HFFc6 (cell line): ENCODE measurements around the gene TP53AIP1. TPM values are rescaled to one million over a fixed set of nuclear protein-coding genes. Genes with fewer than 3 reads are reported as not detected.
A peak's percentile ranks its signal among the peaks of the same experiment; 100 is the strongest.

ENCODE experiments used
- DNase-seq: peaks from one replicate; pipeline ENCODE4 v3.0.0-alpha.2; 2018
- H3K27ac Mint-ChIP-seq: 2 replicates; pipeline ENCODE4 v1.8.0; 2020; ENCODE audit warnings: mild to moderate bottlenecking, mixed read lengths
- H3K27me3 Mint-ChIP-seq: 2 replicates; pipeline ENCODE4 v1.8.0; 2021; ENCODE audit warnings: mild to moderate bottlenecking, moderate library complexity, mixed read lengths; ENCODE audit not compliant: insufficient read depth
- H3K36me3 Mint-ChIP-seq: 2 replicates; pipeline ENCODE4 v1.8.0; 2021; ENCODE audit warnings: low read depth, mixed read lengths
- H3K4me1 Mint-ChIP-seq: 2 replicates; pipeline ENCODE4 v1.8.0; 2020; ENCODE audit warnings: low read depth, mixed read lengths
- H3K4me3 Mint-ChIP-seq: 2 replicates; pipeline ENCODE4 v1.8.0; 2020; ENCODE audit warnings: mild to moderate bottlenecking, moderate library complexity, mixed read lengths
- H3K9me3 Mint-ChIP-seq: 2 replicates; pipeline ENCODE4 v1.8.0; 2020; ENCODE audit warnings: mild to moderate bottlenecking, mixed read lengths
- total RNA-seq, 6 experiments: library from RNA; stranded (reverse); fragmentation: NEBNext Ultra II Directional; extraction: Animal tissue kit (Norgen Biotek cat#: 25700); gene quantifications; 2 replicates in 1 of 6; 3 replicates in 5 of 6; pipeline ENCODE4 v1.2.3, GENCODE V29; 2021
- TF ChIP-seq, protein P1 (sequence below): fragments of 200-600 bp; sonication (generic); IDR thresholded peaks from 2 replicates; pipeline ENCODE4 v1.5.0; 2021; ENCODE audit warnings: antibody characterized with exemption, mild to moderate bottlenecking

TP53AIP1 gene
- total RNA-seq, 6 experiments from 2014 or later: not detected

DNA sequence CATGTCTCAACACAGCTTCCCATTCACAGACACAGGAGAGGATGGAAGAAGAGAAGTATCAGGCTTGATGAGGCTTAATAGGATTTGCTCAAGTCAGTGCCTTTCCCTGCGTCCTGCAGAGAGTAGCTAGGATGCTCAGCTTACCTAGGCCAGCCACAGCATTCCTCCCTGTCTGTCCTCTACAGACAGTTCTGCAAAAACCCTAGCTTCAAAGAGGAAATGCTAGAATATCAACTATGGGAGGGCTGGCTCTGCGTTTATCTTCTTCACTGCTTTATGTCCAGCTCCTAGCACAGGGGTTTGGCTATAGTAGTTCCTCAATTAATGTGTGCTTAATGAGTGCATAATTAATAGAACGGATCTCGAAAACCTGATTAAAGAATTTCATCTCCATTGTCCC is 35.1 kb downstream of the TP53AIP1 start:
- H3K4me3 Mint-ChIP-seq: no peak overlapping the region
- no peak for DNase-seq
- H3K36me3 Mint-ChIP-seq: no peaks in the 10 kb centered on the region
- TF ChIP-seq, protein P1, sequence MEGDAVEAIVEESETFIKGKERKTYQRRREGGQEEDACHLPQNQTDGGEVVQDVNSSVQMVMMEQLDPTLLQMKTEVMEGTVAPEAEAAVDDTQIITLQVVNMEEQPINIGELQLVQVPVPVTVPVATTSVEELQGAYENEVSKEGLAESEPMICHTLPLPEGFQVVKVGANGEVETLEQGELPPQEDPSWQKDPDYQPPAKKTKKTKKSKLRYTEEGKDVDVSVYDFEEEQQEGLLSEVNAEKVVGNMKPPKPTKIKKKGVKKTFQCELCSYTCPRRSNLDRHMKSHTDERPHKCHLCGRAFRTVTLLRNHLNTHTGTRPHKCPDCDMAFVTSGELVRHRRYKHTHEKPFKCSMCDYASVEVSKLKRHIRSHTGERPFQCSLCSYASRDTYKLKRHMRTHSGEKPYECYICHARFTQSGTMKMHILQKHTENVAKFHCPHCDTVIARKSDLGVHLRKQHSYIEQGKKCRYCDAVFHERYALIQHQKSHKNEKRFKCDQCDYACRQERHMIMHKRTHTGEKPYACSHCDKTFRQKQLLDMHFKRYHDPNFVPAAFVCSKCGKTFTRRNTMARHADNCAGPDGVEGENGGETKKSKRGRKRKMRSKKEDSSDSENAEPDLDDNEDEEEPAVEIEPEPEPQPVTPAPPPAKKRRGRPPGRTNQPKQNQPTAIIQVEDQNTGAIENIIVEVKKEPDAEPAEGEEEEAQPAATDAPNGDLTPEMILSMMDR: no peak
- peaks cover 9% of the 10 kb centered on the region for H3K27me3 Mint-ChIP-seq
- H3K4me1 Mint-ChIP-seq: peaks cover 59% of the 10 kb centered on the region
- no peak overlapping the region for H3K27ac Mint-ChIP-seq
- no peaks in the 10 kb centered on the region for H3K9me3 Mint-ChIP-seq

DNA sequence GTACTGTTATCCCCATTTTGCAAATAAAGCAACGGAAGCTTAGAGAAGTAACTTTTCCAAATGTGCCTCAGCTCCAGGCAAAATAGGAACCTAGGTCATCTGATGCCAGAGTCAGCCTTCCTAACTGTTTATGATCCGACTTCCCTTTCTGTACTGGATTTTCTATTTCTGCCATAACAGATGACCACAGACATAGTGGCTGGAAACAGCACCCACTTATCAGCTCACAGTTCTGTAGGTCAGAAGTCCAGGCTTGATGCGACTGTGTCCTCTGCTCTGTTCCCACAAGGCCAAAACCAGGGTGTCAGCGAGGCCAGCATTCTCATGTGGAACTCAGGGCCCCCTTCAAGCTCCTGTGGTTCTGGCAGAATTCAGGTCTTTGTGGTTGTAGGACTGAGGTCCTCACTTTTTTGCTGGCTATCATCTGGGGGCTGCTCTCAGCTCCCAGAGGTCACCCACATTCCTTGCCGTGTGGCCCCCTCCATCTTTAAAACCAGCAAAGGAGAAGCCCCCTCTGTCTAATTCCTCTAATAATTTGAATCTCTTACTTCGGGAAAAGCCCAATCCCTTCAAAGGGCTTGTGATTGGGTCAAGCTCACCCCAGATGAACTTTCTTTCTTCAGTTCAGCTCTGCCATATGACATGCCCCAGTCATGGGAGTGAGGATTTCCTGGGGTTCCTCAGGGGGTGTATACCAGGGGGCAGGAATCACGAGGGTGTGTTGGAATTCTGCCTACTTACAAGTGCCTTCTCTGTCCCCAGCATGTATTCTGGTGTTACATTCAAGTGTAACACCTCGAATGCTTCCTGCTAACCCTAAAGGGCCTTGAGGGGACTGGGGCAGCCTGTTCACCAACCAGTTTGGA is 36.3 kb downstream of the TP53AIP1 start:
- Mint-ChIP-seq H3K27ac (no peak overlapping the region), H3K36me3 (no peaks in the 10 kb centered on the region), H3K9me3 (no peaks in the 10 kb centered on the region), H3K4me1 (peaks cover 70% of the 10 kb centered on the region), H3K4me3 (peak overlapping the region; percentile 82), H3K27me3 (peaks cover 6% of the 10 kb centered on the region; the same call in 1 of the 2 replicates)
- TF ChIP-seq, protein P1: peak; percentile 12
- DNase-seq: no peak

DNA sequence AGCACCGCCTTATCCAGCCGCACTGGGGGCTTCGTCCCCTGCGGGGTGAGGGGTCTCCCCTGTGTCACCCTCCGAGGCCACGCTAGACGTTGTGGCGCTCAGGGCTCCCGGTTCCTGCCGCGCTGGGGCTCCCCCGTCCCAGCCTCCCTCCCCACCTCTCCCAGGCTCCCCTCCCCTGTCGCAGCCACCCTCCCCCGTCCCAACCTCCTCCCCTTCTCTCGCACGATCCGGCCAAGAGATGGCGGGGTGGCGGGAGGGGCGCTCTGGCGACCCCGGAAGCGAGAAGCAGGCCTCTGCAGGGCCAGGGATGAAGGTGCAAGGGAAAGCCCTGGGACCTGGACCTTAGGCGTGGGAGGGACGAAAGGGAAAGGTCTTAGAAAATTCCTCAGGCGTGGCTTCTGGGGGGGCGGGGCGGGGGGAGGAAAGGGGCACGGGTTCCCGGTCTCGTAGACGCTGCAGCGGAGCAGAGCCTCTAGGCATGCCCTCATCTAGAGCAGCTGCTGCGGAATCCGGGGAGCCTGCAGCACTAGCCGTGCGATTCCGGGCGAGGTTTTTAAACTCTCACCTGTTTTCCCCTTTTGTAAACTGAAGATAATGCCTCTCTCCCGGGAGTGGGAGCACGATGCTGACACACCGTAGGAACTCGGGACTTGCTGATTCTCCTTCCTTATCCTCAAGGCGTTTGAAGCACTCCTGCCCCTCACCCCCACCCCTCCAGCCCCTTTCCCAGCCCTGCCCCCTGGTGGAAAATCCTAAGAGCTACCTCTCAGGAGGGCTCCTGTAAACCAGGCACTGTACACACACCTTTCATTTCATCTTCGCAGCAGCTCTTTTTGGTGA is 37.1 kb downstream of the TP53AIP1 start:
- peaks cover 8% of the 10 kb centered on the region; the same call in 1 of the 2 replicates for H3K27me3 Mint-ChIP-seq
- peak; percentile 4 for DNase-seq
- peaks cover 75% of the 10 kb centered on the region for H3K4me1 Mint-ChIP-seq
- H3K4me3 Mint-ChIP-seq: peak overlapping the region; percentile 82
- H3K27ac Mint-ChIP-seq: no peak overlapping the region
- no peaks in the 10 kb centered on the region for H3K36me3 Mint-ChIP-seq
- TF ChIP-seq, protein P1: peak; percentile 78
- no peaks in the 10 kb centered on the region for H3K9me3 Mint-ChIP-seq

DNA sequence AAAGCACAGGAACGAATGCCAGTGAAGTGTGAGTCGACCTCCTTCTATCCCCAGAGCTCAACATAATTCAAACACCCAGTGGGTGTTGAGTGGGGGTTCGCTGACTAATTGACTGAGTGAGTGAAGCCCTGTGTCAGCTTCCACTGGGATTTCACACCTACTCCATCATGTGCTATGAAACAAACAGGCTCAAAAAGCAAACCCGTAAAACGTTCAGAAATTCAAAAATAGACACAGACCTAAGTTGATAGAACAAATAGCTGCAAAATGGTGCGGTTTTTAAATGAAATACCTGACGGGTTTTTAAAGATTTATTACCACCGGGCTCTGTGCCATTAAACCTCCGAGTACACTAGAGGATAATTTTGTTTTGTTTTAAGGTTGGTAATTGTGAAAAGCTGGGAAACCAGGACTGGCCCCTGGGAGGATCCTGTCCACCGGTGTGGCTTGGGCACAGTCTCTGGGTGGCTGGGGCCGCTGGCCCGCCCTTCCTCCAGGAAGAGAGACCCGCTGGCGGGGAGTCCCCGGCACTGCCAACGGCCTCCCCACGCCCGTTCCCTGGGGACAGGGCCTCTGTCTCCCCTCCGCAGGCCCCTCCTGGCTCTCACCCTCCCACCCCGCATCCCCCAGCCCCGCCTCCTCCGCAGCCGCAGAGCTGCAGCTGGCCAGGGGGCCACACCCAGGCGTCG is 37.9 kb downstream of the TP53AIP1 start:
- DNase-seq: no peak
- H3K36me3 Mint-ChIP-seq: no peaks in the 10 kb centered on the region
- H3K27me3 Mint-ChIP-seq: peaks cover 8% of the 10 kb centered on the region; the same call in 1 of the 2 replicates
- H3K9me3 Mint-ChIP-seq: no peaks in the 10 kb centered on the region
- TF ChIP-seq, protein P1: no peak
- no peak overlapping the region; the same call in 1 of the 2 replicates for H3K27ac Mint-ChIP-seq
- H3K4me1 Mint-ChIP-seq: peaks cover 75% of the 10 kb centered on the region
- peak overlapping the region; percentile 37; the same call in 1 of the 2 replicates for H3K4me3 Mint-ChIP-seq

DNA sequence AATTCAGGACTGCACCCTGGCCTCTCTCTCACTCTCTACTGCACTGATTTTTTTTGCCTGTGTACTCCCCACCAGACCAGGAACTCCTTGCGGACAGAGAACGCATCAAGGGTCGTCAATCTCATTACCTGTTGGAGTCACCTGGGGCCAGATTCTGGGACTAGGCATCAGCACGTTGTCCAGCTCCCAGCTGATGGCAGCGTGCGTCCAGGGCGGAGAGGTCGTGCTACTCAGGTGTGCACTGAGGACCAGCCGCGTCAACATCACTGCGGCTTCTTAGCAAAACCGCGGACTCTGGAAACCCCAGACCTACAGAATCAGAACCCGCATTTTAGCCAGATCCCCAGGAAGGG is 38.4 kb downstream of the TP53AIP1 start:
- Mint-ChIP-seq H3K9me3 (no peaks in the 10 kb centered on the region), H3K36me3 (no peaks in the 10 kb centered on the region), H3K27me3 (peaks cover 8% of the 10 kb centered on the region; the same call in 1 of the 2 replicates), H3K27ac (no peak overlapping the region), H3K4me1 (peaks cover 71% of the 10 kb centered on the region), H3K4me3 (no peak overlapping the region; the same call in 1 of the 2 replicates)
- TF ChIP-seq, protein P1: no peak
- DNase-seq: no peak
